Trophoblast cell (in vitro differentiated cells and primary cell): ENCODE results near the gene PAK3.

Experiments
- DNase-seq, 2 donors: peaks; one replicate each; pipeline ENCODE4 v3.0.0-alpha.2; 2016
- H2AFZ ChIP-seq: 2 replicates; pipeline ENCODE4 v1.6.1; 2013; ENCODE audit warnings: low read length, moderate library complexity, mild to moderate bottlenecking; ENCODE audit not compliant: insufficient read depth, poor library complexity
- H2AK5ac ChIP-seq: 2 replicates; pipeline ENCODE4 v1.6.1; 2013; ENCODE audit warnings: mild to moderate bottlenecking, low read length
- H2BK120ac ChIP-seq: 2 replicates; pipeline ENCODE4 v1.6.1; 2013; ENCODE audit warnings: low read length, mild to moderate bottlenecking, moderate library complexity; ENCODE audit not compliant: insufficient read depth, poor library complexity
- H2BK12ac ChIP-seq: 2 replicates; pipeline ENCODE4 v1.6.1; 2013; ENCODE audit warnings: mild to moderate bottlenecking, low read length, moderate library complexity
- H2BK5ac ChIP-seq: 2 replicates; pipeline ENCODE4 v1.6.1; 2013; ENCODE audit warnings: low read length, low read depth, moderate library complexity, mild to moderate bottlenecking; ENCODE audit not compliant: poor library complexity
- H3K14ac ChIP-seq: 2 replicates; pipeline ENCODE4 v1.6.1; 2013; ENCODE audit warnings: mild to moderate bottlenecking, low read length
- H3K18ac ChIP-seq: 2 replicates; pipeline ENCODE4 v1.6.1; 2013; ENCODE audit warnings: mild to moderate bottlenecking, low read length
- H3K23ac ChIP-seq: 2 replicates; pipeline ENCODE4 v1.6.1; 2013; ENCODE audit warnings: low read length
- H3K27ac ChIP-seq: 2 replicates; pipeline ENCODE4 v1.5.1; 2013; ENCODE audit warnings: low read depth, mild to moderate bottlenecking, inconsistent platforms, low read length, moderate library complexity
- H3K27me3 ChIP-seq: 2 replicates; pipeline ENCODE4 v1.6.1; 2013; ENCODE audit warnings: inconsistent platforms, mild to moderate bottlenecking, low read length, moderate library complexity; ENCODE audit not compliant: insufficient read depth
- H3K36me3 ChIP-seq, 2 experiments: 1 replicate in 1 of 2; 2 replicates in 1 of 2; pipeline ENCODE4 v1.6.1; 2013; ENCODE audit warnings: low read length in 2 of 2, mild to moderate bottlenecking in 2 of 2, moderate library complexity in 1 of 2; ENCODE audit not compliant: insufficient read depth in 2 of 2, control insufficient read depth in 1 of 2
- H3K4ac ChIP-seq: 2 replicates; pipeline ENCODE4 v1.6.1; 2013; ENCODE audit warnings: low read depth, mild to moderate bottlenecking, low read length, moderate library complexity
- H3K4me1 ChIP-seq, 2 experiments: 1 replicate in 1 of 2; 2 replicates in 1 of 2; pipeline ENCODE4 v1.6.1; 2013; ENCODE audit warnings: low read length in 2 of 2, mild to moderate bottlenecking in 2 of 2, moderate library complexity in 1 of 2; ENCODE audit not compliant: insufficient read depth in 2 of 2, control insufficient read depth in 1 of 2
- H3K4me2 ChIP-seq: 2 replicates; pipeline ENCODE4 v1.6.1; 2013; ENCODE audit warnings: inconsistent platforms, mild to moderate bottlenecking, low read length, moderate library complexity
- H3K4me3 ChIP-seq: 2 replicates; pipeline ENCODE4 v1.5.1; 2013; ENCODE audit warnings: mild to moderate bottlenecking, low read depth, low read length, inconsistent platforms
- H3K79me1 ChIP-seq: one replicate; pipeline ENCODE4 v1.6.1; 2013; ENCODE audit warnings: low read length
- H3K79me2 ChIP-seq: 2 replicates; pipeline ENCODE4 v1.6.1; 2013; ENCODE audit warnings: low read length, mild to moderate bottlenecking; ENCODE audit not compliant: control insufficient read depth, insufficient read depth, poor library complexity
- H3K9ac ChIP-seq: 2 replicates; pipeline ENCODE4 v1.6.1; 2013; ENCODE audit warnings: mild to moderate bottlenecking, low read length
- H3K9me3 ChIP-seq: 2 replicates; pipeline ENCODE4 v1.6.1; 2013; ENCODE audit warnings: low read depth, mild to moderate bottlenecking, control low read depth, inconsistent platforms, low read length; ENCODE audit not compliant: insufficient read depth
- H4K12ac ChIP-seq: 2 replicates; pipeline ENCODE4 v1.6.1; 2013; ENCODE audit warnings: low read depth, mild to moderate bottlenecking, low read length, moderate library complexity
- H4K8ac ChIP-seq: 2 replicates; pipeline ENCODE4 v1.6.1; 2013; ENCODE audit warnings: low read depth, mild to moderate bottlenecking, low read length, moderate library complexity
- H4K91ac ChIP-seq: one replicate; pipeline ENCODE4 v1.6.1; 2013; ENCODE audit warnings: low read depth, mild to moderate bottlenecking, low read length, moderate library complexity
- WGBS: extraction: QIAGEN DNeasy Blood & Tissue Kit; methylation state at CpG from one replicate; pipeline ENCODE4 v1.1.7; 2013; ENCODE audit warnings: missing lambda C conversion rate; ENCODE audit not compliant: insufficient read length, insufficient coverage; ENCODE audit errors: extremely low coverage; 5-methylcytosine and 5-hydroxymethylcytosine counted together

PAK3 gene

DNA sequence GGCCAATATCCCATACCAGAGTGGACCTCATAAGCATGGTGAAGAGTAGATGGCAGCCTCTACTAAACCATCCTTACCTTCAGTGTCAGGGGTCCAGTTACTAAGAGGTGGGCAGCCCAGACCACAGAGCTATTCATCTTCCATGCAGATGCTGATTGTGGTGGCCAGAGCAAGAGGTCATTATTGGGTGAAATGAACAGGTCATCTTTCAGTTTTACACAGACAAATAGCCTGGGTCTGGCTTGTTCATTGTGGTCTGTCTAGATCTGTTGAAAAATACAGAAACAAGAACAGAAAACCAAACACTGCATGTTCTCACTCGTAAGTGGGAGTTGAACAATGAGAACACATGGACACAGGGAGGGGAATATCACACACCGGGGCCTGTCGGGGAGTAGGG, 71.3 kb downstream of the PAK3 start:
- Histone ChIP-seq H2BK120ac (no peak overlapping the region), H3K4ac (no peak overlapping the region), H3K27me3 (no peaks in the 10 kb centered on the region), H2BK12ac (no peak overlapping the region), H2AK5ac (no peak overlapping the region), H2AFZ (no peak overlapping the region), H3K4me3 (no peak overlapping the region), H4K91ac (no peak overlapping the region), H4K12ac (no peak overlapping the region), H4K8ac (no peak overlapping the region), H3K36me3 (no peaks in the 10 kb centered on the region), H3K4me1 (no peaks in the 10 kb centered on the region), H3K27ac (no peak overlapping the region), H3K9ac (no peak overlapping the region), H3K4me2 (no peak overlapping the region), H3K9me3 (no peaks in the 10 kb centered on the region), H3K79me2 (no peaks in the 10 kb centered on the region), H2BK5ac (no peak overlapping the region), H3K14ac (no peak overlapping the region), H3K79me1 (no peaks in the 10 kb centered on the region), H3K23ac (no peak overlapping the region), H3K18ac (no peak overlapping the region)
- no peak for DNase-seq
- WGBS = no CpG with 5 or more reads among the region's 3 CpGs

DNA sequence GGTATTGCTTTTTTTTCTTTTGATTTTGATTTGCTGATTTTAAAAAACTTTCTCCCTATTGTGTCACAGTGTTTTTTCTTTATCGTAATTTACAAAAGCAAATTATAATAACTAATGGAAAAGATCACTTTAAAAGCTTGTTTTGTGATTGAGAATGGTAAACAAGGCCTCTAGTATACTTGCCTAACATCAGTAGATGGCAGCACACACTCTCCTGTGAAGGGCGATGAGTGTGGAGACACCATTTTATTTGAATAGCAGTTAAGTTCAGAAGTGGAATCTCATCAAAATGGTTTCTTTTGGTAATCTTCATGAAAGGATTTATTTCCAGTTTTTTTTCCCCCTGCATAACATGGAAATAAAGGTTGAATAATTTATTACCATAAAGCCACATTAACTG, 72.3 kb downstream of the PAK3 start:
- H3K18ac ChIP-seq = no peak overlapping the region
- no peak overlapping the region for H3K9ac ChIP-seq
- no peak overlapping the region for H4K12ac ChIP-seq
- H3K14ac ChIP-seq = no peak overlapping the region
- H2BK12ac ChIP-seq = no peak overlapping the region
- H2BK120ac ChIP-seq = no peak overlapping the region
- H2AFZ ChIP-seq = no peak overlapping the region
- no peak overlapping the region for H2BK5ac ChIP-seq
- no peaks in the 10 kb centered on the region for H3K27me3 ChIP-seq
- H3K23ac ChIP-seq = no peak overlapping the region
- H3K79me2 ChIP-seq = no peaks in the 10 kb centered on the region
- no peak overlapping the region for H4K91ac ChIP-seq
- H2AK5ac ChIP-seq = no peak overlapping the region
- no peaks in the 10 kb centered on the region for H3K79me1 ChIP-seq
- H3K9me3 ChIP-seq = no peaks in the 10 kb centered on the region
- no peak overlapping the region for H3K4me3 ChIP-seq
- no peaks in the 10 kb centered on the region for H3K4me1 ChIP-seq
- DNase-seq = peak in 1 of 2 donors; percentile 46
- H3K4me2 ChIP-seq = no peak overlapping the region
- no peak overlapping the region for H4K8ac ChIP-seq
- H3K36me3 ChIP-seq = no peaks in the 10 kb centered on the region
- WGBS = no CpG with 5 or more reads among the region's 2 CpGs
- H3K27ac ChIP-seq = no peak overlapping the region
- no peak overlapping the region for H3K4ac ChIP-seq

DNA sequence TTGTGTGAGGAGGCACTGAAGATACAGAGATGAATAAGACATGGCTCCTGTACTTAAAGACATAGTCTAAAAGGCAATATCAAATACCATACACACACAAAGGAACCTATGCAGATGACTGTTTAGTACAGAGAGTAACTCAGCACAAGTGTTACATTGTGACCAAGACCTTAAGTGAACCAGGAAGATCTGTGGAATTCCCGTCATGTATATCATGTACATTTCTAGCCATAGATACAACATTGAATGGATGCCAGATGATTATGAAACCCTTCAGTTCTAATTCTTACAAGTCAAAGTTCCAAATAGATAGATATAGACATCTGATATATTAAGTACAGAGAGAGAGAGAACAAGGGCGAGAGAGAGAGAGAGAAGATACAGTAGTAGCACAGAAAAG, 73.2 kb downstream of the PAK3 start:
- H3K4me1 ChIP-seq = no peaks in the 10 kb centered on the region
- no peak overlapping the region for H2AFZ ChIP-seq
- no peak overlapping the region for H4K12ac ChIP-seq
- no peak overlapping the region for H3K14ac ChIP-seq
- H3K4me2 ChIP-seq = no peak overlapping the region
- no peaks in the 10 kb centered on the region for H3K9me3 ChIP-seq
- peak; percentile 36 to 77 for DNase-seq
- no peak overlapping the region for H4K91ac ChIP-seq
- no peaks in the 10 kb centered on the region for H3K79me2 ChIP-seq
- H3K27ac ChIP-seq = no peak overlapping the region
- H2BK12ac ChIP-seq = no peak overlapping the region
- no peak overlapping the region for H3K9ac ChIP-seq
- H2BK120ac ChIP-seq = no peak overlapping the region
- H2AK5ac ChIP-seq = no peak overlapping the region
- H3K18ac ChIP-seq = no peak overlapping the region
- H3K4me3 ChIP-seq = no peak overlapping the region
- H3K36me3 ChIP-seq = no peaks in the 10 kb centered on the region
- H4K8ac ChIP-seq = no peak overlapping the region
- H2BK5ac ChIP-seq = no peak overlapping the region
- no peaks in the 10 kb centered on the region for H3K27me3 ChIP-seq
- H3K79me1 ChIP-seq = no peaks in the 10 kb centered on the region
- no peak overlapping the region for H3K23ac ChIP-seq
- no CpG with 5 or more reads among the region's 2 CpGs for WGBS
- no peak overlapping the region for H3K4ac ChIP-seq

DNA sequence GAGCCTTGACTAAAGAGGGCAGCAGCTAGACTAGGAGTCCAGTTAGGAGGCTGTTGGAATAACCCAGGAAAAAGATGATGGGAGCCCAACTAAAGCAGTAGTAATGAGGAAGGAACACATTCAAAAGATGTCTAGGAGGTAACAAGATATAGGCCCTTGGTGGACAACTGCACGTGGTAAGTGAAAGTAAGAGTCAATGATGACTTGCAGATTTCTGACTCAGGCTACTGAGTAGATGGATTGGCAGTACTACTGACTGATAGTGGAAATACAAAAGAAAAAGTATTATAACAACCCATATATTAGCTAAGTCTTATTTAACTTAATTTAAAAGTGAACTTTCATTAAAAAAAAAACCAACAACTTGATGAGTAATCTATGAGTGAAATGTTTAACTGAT, 74.0 kb downstream of the PAK3 start:
- Histone ChIP-seq H2BK12ac (no peak overlapping the region), H3K18ac (no peak overlapping the region), H2AK5ac (no peak overlapping the region), H4K12ac (no peak overlapping the region), H3K27ac (no peak overlapping the region), H3K4me1 (no peaks in the 10 kb centered on the region), H3K4me2 (no peak overlapping the region), H3K9me3 (no peaks in the 10 kb centered on the region), H3K27me3 (no peaks in the 10 kb centered on the region), H2AFZ (no peak overlapping the region), H3K4ac (no peak overlapping the region), H2BK5ac (no peak overlapping the region), H3K14ac (no peak overlapping the region), H3K36me3 (no peaks in the 10 kb centered on the region), H4K8ac (no peak overlapping the region), H4K91ac (no peak overlapping the region), H3K9ac (no peak overlapping the region), H2BK120ac (no peak overlapping the region), H3K4me3 (no peak overlapping the region), H3K79me1 (no peaks in the 10 kb centered on the region), H3K23ac (no peak overlapping the region), H3K79me2 (no peaks in the 10 kb centered on the region)
- no peak for DNase-seq
- WGBS = no CpG with 5 or more reads among the region's 1 CpG
